K562 (cell line): ENCODE data around the gene INSL3. TPM values are rescaled to one million over a fixed set of nuclear protein-coding genes. Genes with fewer than 3 reads are reported as not detected.

Source experiments
- ARID4B ChIP-seq: sonication (generic); formaldehyde crosslinking; IDR thresholded peaks from 2 replicates; pipeline ENCODE4 v1.8.0; 2022; ENCODE audit warnings: mild to moderate bottlenecking, missing genetic modification reagents
- ATF2 ChIP-seq: sonication (generic); formaldehyde crosslinking; IDR thresholded peaks from 2 replicates; pipeline ENCODE4 v1.8.1; 2022; ENCODE audit warnings: missing genetic modification reagents
- FOXP4 ChIP-seq: sonication (generic); formaldehyde crosslinking; IDR thresholded peaks from 2 replicates; pipeline ENCODE4 v1.8.0; 2022; ENCODE audit warnings: mild to moderate bottlenecking, missing genetic modification reagents, borderline replicate concordance
- HMG20A ChIP-seq: fragments of 450-650 bp; formaldehyde crosslinking; conservative IDR thresholded peaks from 2 replicates; pipeline ENCODE4 v1.4.0; 2020; ENCODE audit warnings: mild to moderate bottlenecking, mixed read lengths
- MED1 ChIP-seq: sonication (generic); formaldehyde crosslinking; IDR thresholded peaks from 2 replicates; pipeline ENCODE4 v1.8.1; 2023; ENCODE audit warnings: missing genetic modification reagents, borderline replicate concordance
- MTA2 ChIP-seq: fragments of 450-650 bp; IDR thresholded peaks from 2 replicates; pipeline ENCODE4 v1.6.1; 2016; ENCODE audit warnings: low read depth
- SRSF9 ChIP-seq: fragments of 200-400 bp; formaldehyde crosslinking; IDR thresholded peaks from 2 replicates; pipeline ENCODE4 v1.6.1; 2017; ENCODE audit warnings: low read depth, low read length, borderline replicate concordance
- TCF3 ChIP-seq: sonication (generic); formaldehyde crosslinking; IDR thresholded peaks from 2 replicates; pipeline ENCODE4 v1.4.0; 2020; ENCODE audit warnings: mild to moderate bottlenecking, missing genetic modification reagents
- VEZF1 ChIP-seq: fragments of 200-800 bp; sonication (Bioruptor generic); IDR thresholded peaks from 2 replicates; pipeline ENCODE4 v1.6.1; 2017; ENCODE audit warnings: missing genetic modification characterization, missing compliant biosample characterization
- ZC3H11A ChIP-seq: IDR thresholded peaks from 2 replicates; pipeline ENCODE4 v1.6.1; 2012; ENCODE audit warnings: low read depth, low read length, improper control_type of control experiment
- ZNF212 ChIP-seq: fragments of 450-650 bp; formaldehyde crosslinking; IDR thresholded peaks from 2 replicates; pipeline ENCODE4 v1.4.0; 2020; ENCODE audit warnings: mild to moderate bottlenecking
- ZNF57 ChIP-seq: fragments of 450-650 bp; formaldehyde crosslinking; IDR thresholded peaks from 2 replicates; pipeline ENCODE4 v1.4.0; 2020; ENCODE audit warnings: mild to moderate bottlenecking, moderate library complexity
- ZNF717 ChIP-seq: fragments of 250-450 bp; sonication (Bioruptor Pico); IDR thresholded peaks from 2 replicates; pipeline ENCODE4 v1.5.0; 2021
- polyA plus RNA-seq, 8 experiments: library from polyadenylated mRNA; depleted of rRNA in 4 of 8; stranded (reverse) in 5 of 8; unstranded in 3 of 8; fragments of >200 nt; fragmentation: Nextera tagmentation in 2 of 8; fragmentation: Illumina TruSeq in 1 of 8; extraction: Ambion mirVana in 2 of 8; extraction: Trizol in 1 of 8; gene quantifications; 2 replicates each; pipeline versions ENCODE4 v1.2.1 to v1.2.3, GENCODE V29; 2011 to 2014; ENCODE audit warnings: inconsistent platforms in 1 of 8, missing spikeins in 1 of 8
- total RNA-seq, 7 experiments: library from RNA; depleted of rRNA in 6 of 7; stranded (reverse); fragments of >200 nt in 6 of 7; fragmentation: Illumina TruSeq in 2 of 7; extraction: Trizol in 2 of 7; gene quantifications; 2 replicates each; pipeline versions ENCODE4 v1.2.1 to v1.2.3, GENCODE V29; 2011 to 2021; ENCODE audit warnings: low replicate concordance in 1 of 7

INSL3 gene
- total and polyA plus RNA-seq, 9 of the 15 experiments (the other 6 are each of a cell fraction or from before 2014, with no cell fraction given) = not detected

- TF ChIP-seq FOXP4 (peak; percentile 42; the same call in 1 of the 2 replicates), ZC3H11A (no peak), ZNF57 (CRISPR knock-in tag) (peak; percentile 54; the same call in 1 of the 2 replicates), ZNF212 (CRISPR knock-in tag) (no peak), MED1 (CRISPR knock-in tag) (0 out of 2 replicates have a peak, but pooled peaks have one; percentile 34), ARID4B (peak; percentile 78; the same call in 1 of the 2 replicates), SRSF9 (no peak), TCF3 (CRISPR knock-in tag) (peak; percentile 16; the same call in 1 of the 2 replicates), VEZF1 (CRISPR knock-in tag) (peak; percentile 39; the same call in 1 of the 2 replicates), ATF2 (CRISPR knock-in tag) (no peak), HMG20A (CRISPR knock-in tag) (no peak), MTA2 (no peak), ZNF717 (CRISPR knock-in tag) (no peak)
Measured at GRCh38 chr19:17859533-17860330, 38.4 kb upstream of the INSL3 start, which contains the start of gene RPL18A (continued).
